HEK293 (cell line): Measurements from ENCODE around the gene DOCK4.

Experiments used
- CTCF ChIA-PET: fragments of 350-600 bp; formaldehyde crosslinking; extraction: SDS; loops from one replicate; lab custom pipeline; 2021; ENCODE audit warnings: antibody characterized with exemption; lab: Yijun Ruan, JAX
- POLR2A ChIA-PET: fragments of 300-600 bp; formaldehyde crosslinking; extraction: SDS; loops from one replicate; lab custom pipeline; 2020; ENCODE audit warnings: antibody characterized with exemption, inconsistent platforms; lab: Yijun Ruan, JAX
- H3K27ac ChIP-seq: fragments of 200-500 bp; sonication (Bioruptor generic); 2 replicates; pipeline ENCODE4 v1.5.1; 2014; ENCODE audit warnings: low read depth, low read length, control low read depth, inconsistent platforms; ENCODE audit errors: extremely low read depth
- H3K36me3 ChIP-seq, 2 experiments: fragments of 200-500 bp in 1 of 2; sonication (Bioruptor generic) in 1 of 2; 1 replicate in 1 of 2; 2 replicates in 1 of 2; pipeline ENCODE4 v1.5.1; 2014 to 2017; ENCODE audit warnings: inconsistent platforms in 2 of 2, low read length in 2 of 2; ENCODE audit not compliant: control insufficient read depth in 2 of 2, insufficient read depth in 1 of 2
- H3K4me1 ChIP-seq: fragments of 200-500 bp; sonication (Bioruptor generic); 2 replicates; pipeline ENCODE4 v1.5.1; 2014; ENCODE audit warnings: mild to moderate bottlenecking, low read length, inconsistent platforms; ENCODE audit not compliant: control insufficient read depth, insufficient read depth
- H3K4me3 ChIP-seq: 2 replicates; pipeline ENCODE4 v1.5.1; 2011; ENCODE audit warnings: low read depth, mild to moderate bottlenecking, control low read depth, low read length, moderate library complexity
- H3K9me3 ChIP-seq: fragments of 200-500 bp; sonication (Bioruptor generic); 2 replicates; pipeline ENCODE4 v1.5.1; 2014; ENCODE audit warnings: low read depth, low read length, inconsistent platforms; ENCODE audit not compliant: control insufficient read depth, insufficient read depth
- FEZF1 ChIP-seq: fragments of 450-650 bp; formaldehyde crosslinking; IDR thresholded peaks from 2 replicates; pipeline ENCODE4 v1.5.1; 2016; ENCODE audit warnings: missing biosample characterization, missing genetic modification characterization
- KLF10 ChIP-seq: fragments of 450-650 bp; IDR thresholded peaks from 2 replicates; pipeline ENCODE4 v1.5.1; 2018; ENCODE audit warnings: missing biosample characterization, mild to moderate bottlenecking, missing genetic modification characterization
- ZBTB8A ChIP-seq: fragments of 450-650 bp; formaldehyde crosslinking; IDR thresholded peaks from 2 replicates; pipeline ENCODE4 v1.5.1; 2016; ENCODE audit warnings: missing biosample characterization, missing genetic modification characterization
- ZNF423 ChIP-seq: fragments of 450-650 bp; formaldehyde crosslinking; IDR thresholded peaks from 2 replicates; pipeline ENCODE4 v1.5.1; 2016; ENCODE audit warnings: missing biosample characterization, missing genetic modification characterization
- ZNF549 ChIP-seq: fragments of 450-650 bp; IDR thresholded peaks from 2 replicates; pipeline ENCODE4 v1.5.1; 2018; ENCODE audit warnings: missing biosample characterization, missing genetic modification characterization, mild to moderate bottlenecking, inconsistent platforms, moderate library complexity
- ZNF571 ChIP-seq: fragments of 450-650 bp; formaldehyde crosslinking; IDR thresholded peaks from 2 replicates; pipeline ENCODE4 v1.5.0; 2017; ENCODE audit warnings: missing biosample characterization, missing genetic modification characterization
- ZSCAN16 ChIP-seq: fragments of 450-650 bp; formaldehyde crosslinking; IDR thresholded peaks from 2 replicates; pipeline ENCODE4 v1.5.1; 2016; ENCODE audit warnings: missing biosample characterization, missing genetic modification characterization
- TF ChIP-seq, protein P1 (sequence below): fragments of 450-650 bp; formaldehyde crosslinking; IDR thresholded peaks from 2 replicates; pipeline ENCODE4 v1.5.1; 2017; ENCODE audit warnings: missing biosample characterization, missing genetic modification characterization
- TF ChIP-seq, protein P2 (sequence below): fragments of 450-650 bp; formaldehyde crosslinking; IDR thresholded peaks from 2 replicates; pipeline ENCODE4 v1.5.1; 2016; ENCODE audit warnings: missing biosample characterization, missing genetic modification characterization
- TF ChIP-seq, protein P3 (sequence below): fragments of 450-650 bp; formaldehyde crosslinking; IDR thresholded peaks from 2 replicates; pipeline ENCODE4 v1.5.1; 2016; ENCODE audit warnings: missing biosample characterization, missing genetic modification characterization, borderline replicate concordance
- TF ChIP-seq, protein P4 (sequence below): fragments of 450-650 bp; formaldehyde crosslinking; IDR thresholded peaks from 2 replicates; pipeline ENCODE4 v1.5.1; 2016; ENCODE audit warnings: missing biosample characterization, missing genetic modification characterization, borderline replicate concordance

DOCK4 gene

DNA sequence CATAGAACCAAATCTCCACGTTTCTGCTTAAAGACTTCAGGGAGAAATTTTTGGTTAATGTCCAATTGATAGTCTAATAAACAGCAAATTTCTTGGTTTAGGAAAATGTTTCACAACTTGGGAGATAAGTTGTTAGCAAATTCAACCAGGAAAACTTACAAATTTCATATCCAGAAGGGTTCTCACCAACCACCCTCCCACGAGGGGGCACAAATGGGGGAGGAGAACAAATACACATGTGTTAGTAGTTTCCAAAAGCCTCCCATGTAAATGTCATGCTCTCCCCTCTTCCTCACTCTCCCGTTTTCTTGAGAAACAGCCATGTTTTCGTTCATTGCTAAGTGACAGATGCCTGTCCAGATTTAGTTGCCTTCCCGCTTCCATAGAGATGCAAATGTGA, 10.5 kb downstream of the DOCK4 start (continued):
- TF ChIP-seq, protein P1, sequence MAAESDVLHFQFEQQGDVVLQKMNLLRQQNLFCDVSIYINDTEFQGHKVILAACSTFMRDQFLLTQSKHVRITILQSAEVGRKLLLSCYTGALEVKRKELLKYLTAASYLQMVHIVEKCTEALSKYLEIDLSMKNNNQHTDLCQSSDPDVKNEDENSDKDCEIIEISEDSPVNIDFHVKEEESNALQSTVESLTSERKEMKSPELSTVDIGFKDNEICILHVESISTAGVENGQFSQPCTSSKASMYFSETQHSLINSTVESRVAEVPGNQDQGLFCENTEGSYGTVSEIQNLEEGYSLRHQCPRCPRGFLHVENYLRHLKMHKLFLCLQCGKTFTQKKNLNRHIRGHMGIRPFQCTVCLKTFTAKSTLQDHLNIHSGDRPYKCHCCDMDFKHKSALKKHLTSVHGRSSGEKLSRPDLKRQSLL (tag by site-specific recombination): no peak
- no peak for TF ChIP-seq ZBTB8A (tag by site-specific recombination)
- no peak for TF ChIP-seq ZNF571 (tag by site-specific recombination)

DNA sequence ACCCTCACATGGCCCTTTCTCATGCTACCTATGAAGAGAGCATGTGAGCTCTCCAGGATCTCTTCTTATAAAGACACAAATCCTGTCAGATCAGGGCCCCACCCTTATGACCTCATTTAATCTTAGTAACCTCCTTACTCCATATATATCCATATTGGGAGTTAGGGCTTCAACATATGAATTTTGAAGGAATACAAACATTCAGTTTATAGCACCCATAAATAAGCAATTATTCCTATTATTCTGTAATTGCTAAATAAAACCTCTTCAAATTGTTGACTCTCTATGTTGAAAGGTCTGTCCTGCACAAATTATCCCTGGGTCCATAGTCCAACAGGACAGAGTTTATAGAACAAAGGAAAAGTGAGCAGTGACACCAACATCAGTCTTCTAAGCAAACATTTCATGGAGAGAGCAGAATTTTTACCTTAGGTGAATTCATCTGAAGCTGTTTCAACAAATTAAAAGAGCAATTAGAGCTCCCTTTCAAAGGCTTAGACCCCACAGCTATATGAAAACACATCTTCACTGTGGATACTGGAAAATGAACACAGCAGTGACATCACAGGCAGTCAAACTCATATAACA, 12.2 kb downstream of the DOCK4 start:
- Histone ChIP-seq H3K4me3 (no peak overlapping the region), H3K9me3 (no peaks in the 10 kb centered on the region), H3K27ac (no peak overlapping the region), H3K36me3 (no peaks in the 10 kb centered on the region), H3K4me1 (peaks cover 10% of the 10 kb centered on the region)
- POLR2A ChIA-PET: no interaction called here
- CTCF ChIA-PET: no interaction called here
- TF ChIP-seq, protein P2, sequence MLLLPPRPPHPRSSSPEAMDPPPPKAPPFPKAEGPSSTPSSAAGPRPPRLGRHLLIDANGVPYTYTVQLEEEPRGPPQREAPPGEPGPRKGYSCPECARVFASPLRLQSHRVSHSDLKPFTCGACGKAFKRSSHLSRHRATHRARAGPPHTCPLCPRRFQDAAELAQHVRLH (tag by site-specific recombination): no peak
- TF ChIP-seq KLF10 (tag by site-specific recombination) (no peak), FEZF1 (tag by site-specific recombination) (peak; percentile 29), ZNF549 (0 out of 2 replicates have a peak, but pooled peaks have one; percentile 5), ZNF423 (tag by site-specific recombination) (no peak), ZSCAN16 (no peak)
- TF ChIP-seq, protein P3, sequence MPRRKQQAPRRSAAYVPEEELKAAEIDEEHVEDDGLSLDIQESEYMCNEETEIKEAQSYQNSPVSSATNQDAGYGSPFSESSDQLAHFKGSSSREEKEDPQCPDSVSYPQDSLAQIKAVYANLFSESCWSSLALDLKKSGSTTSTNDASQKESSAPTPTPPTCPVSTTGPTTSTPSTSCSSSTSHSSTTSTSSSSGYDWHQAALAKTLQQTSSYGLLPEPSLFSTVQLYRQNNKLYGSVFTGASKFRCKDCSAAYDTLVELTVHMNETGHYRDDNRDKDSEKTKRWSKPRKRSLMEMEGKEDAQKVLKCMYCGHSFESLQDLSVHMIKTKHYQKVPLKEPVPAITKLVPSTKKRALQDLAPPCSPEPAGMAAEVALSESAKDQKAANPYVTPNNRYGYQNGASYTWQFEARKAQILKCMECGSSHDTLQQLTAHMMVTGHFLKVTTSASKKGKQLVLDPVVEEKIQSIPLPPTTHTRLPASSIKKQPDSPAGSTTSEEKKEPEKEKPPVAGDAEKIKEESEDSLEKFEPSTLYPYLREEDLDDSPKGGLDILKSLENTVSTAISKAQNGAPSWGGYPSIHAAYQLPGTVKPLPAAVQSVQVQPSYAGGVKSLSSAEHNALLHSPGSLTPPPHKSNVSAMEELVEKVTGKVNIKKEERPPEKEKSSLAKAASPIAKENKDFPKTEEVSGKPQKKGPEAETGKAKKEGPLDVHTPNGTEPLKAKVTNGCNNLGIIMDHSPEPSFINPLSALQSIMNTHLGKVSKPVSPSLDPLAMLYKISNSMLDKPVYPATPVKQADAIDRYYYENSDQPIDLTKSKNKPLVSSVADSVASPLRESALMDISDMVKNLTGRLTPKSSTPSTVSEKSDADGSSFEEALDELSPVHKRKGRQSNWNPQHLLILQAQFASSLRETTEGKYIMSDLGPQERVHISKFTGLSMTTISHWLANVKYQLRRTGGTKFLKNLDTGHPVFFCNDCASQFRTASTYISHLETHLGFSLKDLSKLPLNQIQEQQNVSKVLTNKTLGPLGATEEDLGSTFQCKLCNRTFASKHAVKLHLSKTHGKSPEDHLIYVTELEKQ (tag by site-specific recombination): no peak
- TF ChIP-seq, protein P4, sequence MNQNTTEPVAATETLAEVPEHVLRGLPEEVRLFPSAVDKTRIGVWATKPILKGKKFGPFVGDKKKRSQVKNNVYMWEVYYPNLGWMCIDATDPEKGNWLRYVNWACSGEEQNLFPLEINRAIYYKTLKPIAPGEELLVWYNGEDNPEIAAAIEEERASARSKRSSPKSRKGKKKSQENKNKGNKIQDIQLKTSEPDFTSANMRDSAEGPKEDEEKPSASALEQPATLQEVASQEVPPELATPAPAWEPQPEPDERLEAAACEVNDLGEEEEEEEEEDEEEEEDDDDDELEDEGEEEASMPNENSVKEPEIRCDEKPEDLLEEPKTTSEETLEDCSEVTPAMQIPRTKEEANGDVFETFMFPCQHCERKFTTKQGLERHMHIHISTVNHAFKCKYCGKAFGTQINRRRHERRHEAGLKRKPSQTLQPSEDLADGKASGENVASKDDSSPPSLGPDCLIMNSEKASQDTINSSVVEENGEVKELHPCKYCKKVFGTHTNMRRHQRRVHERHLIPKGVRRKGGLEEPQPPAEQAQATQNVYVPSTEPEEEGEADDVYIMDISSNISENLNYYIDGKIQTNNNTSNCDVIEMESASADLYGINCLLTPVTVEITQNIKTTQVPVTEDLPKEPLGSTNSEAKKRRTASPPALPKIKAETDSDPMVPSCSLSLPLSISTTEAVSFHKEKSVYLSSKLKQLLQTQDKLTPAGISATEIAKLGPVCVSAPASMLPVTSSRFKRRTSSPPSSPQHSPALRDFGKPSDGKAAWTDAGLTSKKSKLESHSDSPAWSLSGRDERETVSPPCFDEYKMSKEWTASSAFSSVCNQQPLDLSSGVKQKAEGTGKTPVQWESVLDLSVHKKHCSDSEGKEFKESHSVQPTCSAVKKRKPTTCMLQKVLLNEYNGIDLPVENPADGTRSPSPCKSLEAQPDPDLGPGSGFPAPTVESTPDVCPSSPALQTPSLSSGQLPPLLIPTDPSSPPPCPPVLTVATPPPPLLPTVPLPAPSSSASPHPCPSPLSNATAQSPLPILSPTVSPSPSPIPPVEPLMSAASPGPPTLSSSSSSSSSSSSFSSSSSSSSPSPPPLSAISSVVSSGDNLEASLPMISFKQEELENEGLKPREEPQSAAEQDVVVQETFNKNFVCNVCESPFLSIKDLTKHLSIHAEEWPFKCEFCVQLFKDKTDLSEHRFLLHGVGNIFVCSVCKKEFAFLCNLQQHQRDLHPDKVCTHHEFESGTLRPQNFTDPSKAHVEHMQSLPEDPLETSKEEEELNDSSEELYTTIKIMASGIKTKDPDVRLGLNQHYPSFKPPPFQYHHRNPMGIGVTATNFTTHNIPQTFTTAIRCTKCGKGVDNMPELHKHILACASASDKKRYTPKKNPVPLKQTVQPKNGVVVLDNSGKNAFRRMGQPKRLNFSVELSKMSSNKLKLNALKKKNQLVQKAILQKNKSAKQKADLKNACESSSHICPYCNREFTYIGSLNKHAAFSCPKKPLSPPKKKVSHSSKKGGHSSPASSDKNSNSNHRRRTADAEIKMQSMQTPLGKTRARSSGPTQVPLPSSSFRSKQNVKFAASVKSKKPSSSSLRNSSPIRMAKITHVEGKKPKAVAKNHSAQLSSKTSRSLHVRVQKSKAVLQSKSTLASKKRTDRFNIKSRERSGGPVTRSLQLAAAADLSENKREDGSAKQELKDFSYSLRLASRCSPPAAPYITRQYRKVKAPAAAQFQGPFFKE (tag by site-specific recombination): no peak
